Lower leg skin (tissue), 4 donors: ENCODE results near the gene TIPRL. TPM values are rescaled to one million over a fixed set of nuclear protein-coding genes. Genes with fewer than 3 reads are reported as not detected.

Experiments
- DNase-seq, 2 donors: peaks; one replicate each; pipeline ENCODE4 v3.0.0-alpha.2; 2019; ENCODE audit warnings: low spot score in 2 of 2
- H3K4me3 ChIP-seq: fragments of 200-600 bp; sonication (generic); 2 replicates; pipeline ENCODE4 v1.5.1; 2017; ENCODE audit warnings: mild to moderate bottlenecking, low read depth; ENCODE audit not compliant: poor library complexity, severe bottlenecking
- CTCF ChIP-seq, 3 donors: fragments of 450-650 bp; IDR thresholded peaks; one replicate each; pipeline ENCODE4 v1.5.1; 2016; ENCODE audit warnings: antibody characterized with exemption in 3 of 3, mild to moderate bottlenecking in 3 of 3, moderate library complexity in 2 of 3
- POLR2A ChIP-seq, 2 donors: fragments of 450-650 bp; IDR thresholded peaks; one replicate each; pipeline ENCODE4 v1.6.1; 2016 to 2017; ENCODE audit warnings: antibody characterized with exemption in 2 of 2, mild to moderate bottlenecking in 1 of 2, moderate library complexity in 1 of 2
- WGBS, 2 donors: methylation state at CpG; one replicate each; pipeline ENCODE4 v1.1.5; 2018; 5-methylcytosine and 5-hydroxymethylcytosine counted together
- intact Hi-C: fragments of 100-400 bp; cut with DNase I; formaldehyde crosslinking; loops from one replicate; pipeline ENCODE4 v1.15.0; 2023; ENCODE audit warnings: low total_unique reads
- total RNA-seq, 4 donors: library from RNA; depleted of rRNA; stranded (reverse); fragments of >200 nt; gene quantifications; one replicate each; pipeline ENCODE4 v1.1.0, GENCODE V29; 2016

TIPRL gene
- total RNA-seq, 4 donors from 2014 or later, result 13.2 to 21.8 (median 18.6) TPM

DNA sequence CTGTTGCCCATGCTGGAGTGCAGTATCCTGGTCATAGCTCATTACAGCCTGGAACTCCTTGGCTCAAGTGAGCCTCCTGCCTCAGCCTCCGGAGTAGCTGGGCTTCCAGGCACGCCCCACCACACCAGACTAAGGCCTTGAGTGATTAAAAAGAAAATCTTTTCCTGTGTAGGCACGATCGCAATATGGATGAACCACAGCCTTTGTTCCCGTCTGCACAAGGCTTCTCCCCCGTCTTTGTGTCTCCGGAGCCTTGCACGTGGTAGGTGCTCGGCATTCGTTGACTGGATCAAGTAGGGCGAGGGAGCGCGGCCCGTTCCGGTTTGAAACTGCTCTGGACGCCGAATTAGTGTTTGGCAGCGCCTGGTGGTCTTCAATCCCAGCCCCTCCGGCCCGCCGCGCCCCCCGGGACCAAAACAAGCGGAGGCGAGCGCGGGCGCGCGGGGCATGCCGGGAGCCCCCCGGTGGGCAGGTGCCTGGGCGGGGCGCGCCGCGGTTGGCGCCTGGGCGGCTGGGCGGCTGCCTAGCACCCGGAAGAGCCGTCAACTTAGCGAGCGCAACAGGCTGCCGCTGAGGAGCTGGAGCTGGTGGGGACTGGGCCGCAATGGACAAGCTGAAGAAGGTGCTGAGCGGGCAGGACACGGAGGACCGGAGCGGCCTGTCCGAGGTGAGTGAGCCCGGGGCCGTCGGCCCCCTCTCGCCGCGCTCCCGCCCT, 46.9 kb downstream of the TIPRL start, which contains the start of gene SFT2D2:
SFT2D2 (plus strand) TSS at position 529 of the 715 bp plus-strand sequence; CDS start at position 605, 76 bp downstream.
- intact Hi-C loops, result no loop called here
- peak within 1 kb of the TSS; percentile 94 for H3K4me3 ChIP-seq
- TF ChIP-seq POLR2A (IDR thresholded peaks at IDR 0.05), result no peak
- TF ChIP-seq CTCF (IDR thresholded peaks at IDR 0.05), result no peak
- DNase-seq, result peak; percentile 58 to 94
- 3% methylated on average over 26 to 33 of the region's 58 CpGs for WGBS, 2 donors

DNA sequence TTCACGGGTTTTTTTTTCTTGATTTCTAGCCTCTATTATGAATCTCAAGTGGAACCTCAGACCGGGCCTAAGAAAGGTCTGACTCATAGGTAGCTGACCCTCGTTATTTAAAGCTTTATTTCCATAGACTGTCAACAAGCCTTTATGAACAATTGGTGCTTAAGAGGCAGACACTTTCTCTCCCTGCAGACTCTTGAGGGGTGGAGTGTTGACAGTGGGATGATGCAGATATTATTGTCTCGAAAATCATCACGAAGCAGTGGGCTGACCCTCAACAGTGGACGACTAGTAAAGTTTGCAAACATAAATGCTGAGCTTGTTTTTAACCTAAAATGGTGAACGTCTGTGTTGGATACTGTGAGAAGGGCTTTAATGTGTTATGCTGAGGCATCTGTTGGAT, 48.9 kb downstream of the TIPRL start:
- no peak for DNase-seq
- H3K4me3 ChIP-seq, result no peak overlapping the region
- intact Hi-C loops, result no loop called here
- 46 to 54% methylated on average over 7 of the region's 7 CpGs for WGBS, 2 donors
- TF ChIP-seq POLR2A (IDR thresholded peaks at IDR 0.05) (no peak), CTCF (IDR thresholded peaks at IDR 0.05) (no peak)

- DNase-seq, result no peak
- intact Hi-C loops, result no loop called here
- H3K4me3 ChIP-seq, result no peak overlapping the region
- no peak for TF ChIP-seq CTCF (IDR thresholded peaks at IDR 0.05)
- TF ChIP-seq POLR2A (IDR thresholded peaks at IDR 0.05), result no peak
- 73 to 74% methylated on average over 4 of the region's 4 CpGs for WGBS, 2 donors
These were observed 51.1 kb downstream of the TIPRL start for GRCh38 chr1:168229893-168230292.

GRCh38 chr1:168230709-168231108, 51.9 kb downstream of the TIPRL start:
- H3K4me3 ChIP-seq, result no peak overlapping the region
- WGBS, 2 donors, result 94 to 97% methylated on average over 3 of the region's 3 CpGs
- DNase-seq, result no peak
- intact Hi-C loops, result no loop called here
- TF ChIP-seq POLR2A (IDR thresholded peaks at IDR 0.05) (no peak), CTCF (IDR thresholded peaks at IDR 0.05) (no peak)

- DNase-seq, result no peak
- TF ChIP-seq CTCF (IDR thresholded peaks at IDR 0.05) (no peak), POLR2A (IDR thresholded peaks at IDR 0.05) (no peak)
- 89 to 95% methylated on average over 8 of the region's 8 CpGs for whole genome bisulfite sequencing, 2 donors
- intact Hi-C loops, result no loop called here
- no peak overlapping the region for H3K4me3 ChIP-seq
These were observed 56.2 kb downstream of the TIPRL start for GRCh38 chr1:168234846-168235547.
